WI38 (cell line): ENCODE data around the gene ARL17B.
"Not testable (repeated sequence)": the region's sequence is repeated elsewhere in the genome, so short reads cannot be mapped to it uniquely, and the experiment has no call there.

Experiments
- H3K4me3 ChIP-seq: 2 replicates; pipeline ENCODE4 v1.5.1; 2011; ENCODE audit warnings: low read depth, mild to moderate bottlenecking, control low read depth, low read length

The ARL17B gene

GRCh38 chr17:46243505-46243904 lies 118.1 kb downstream of the ARL17B start:
- not testable (repeated sequence) for H3K4me3 ChIP-seq

GRCh38 chr17:46231359-46231758 lies 130.2 kb downstream of the ARL17B start:
- not testable (repeated sequence) for H3K4me3 ChIP-seq

GRCh38 chr17:46225274-46225794 lies 136.2 kb downstream of the ARL17B start:
- peak overlapping the region; percentile 60 for H3K4me3 ChIP-seq

- peak overlapping the region; percentile 60 for H3K4me3 ChIP-seq
These were observed 136.7 kb downstream of the ARL17B start for GRCh38 chr17:46224864-46225263.
